Sigmoid colon (tissue), 7 donors: ENCODE measurements around the gene KLHL29. TPM values are rescaled to one million over a fixed set of nuclear protein-coding genes. Genes with fewer than 3 reads are reported as not detected.

Experiments used
- DNase-seq: peaks from one replicate; pipeline ENCODE4 v3.0.0-alpha.2; 2019
- H3K27ac ChIP-seq, 4 donors: fragments of 200-600 bp; sonication (generic); one replicate each; pipeline ENCODE4 v1.5.1; 2016 to 2019; ENCODE audit warnings: mild to moderate bottlenecking in 1 of 4
- H3K27me3 ChIP-seq, 3 donors: fragments of 200-600 bp; sonication (generic); one replicate each; pipeline ENCODE4 v1.5.1; 2019; ENCODE audit warnings: mild to moderate bottlenecking in 1 of 3
- H3K36me3 ChIP-seq, 4 donors: fragments of 200-600 bp; sonication (generic); one replicate each; pipeline ENCODE4 v1.5.1; 2016 to 2019
- H3K4me1 ChIP-seq, 4 donors: fragments of 200-600 bp; sonication (generic); one replicate each; pipeline ENCODE4 v1.5.1; 2017 to 2019
- H3K4me3 ChIP-seq, 4 donors: fragments of 200-600 bp; sonication (generic); one replicate each; pipeline ENCODE4 v1.5.1; 2017 to 2019; ENCODE audit warnings: mild to moderate bottlenecking in 2 of 4, moderate library complexity in 1 of 4
- H3K9me3 ChIP-seq, 4 donors: fragments of 200-600 bp in 3 of 4; sonication (generic) in 3 of 4; one replicate each; pipeline versions ENCODE4 v1.5.1 to v1.6.1; 2013 to 2019
- EP300 ChIP-seq, 4 donors: sonication (generic); formaldehyde crosslinking; IDR thresholded peaks; one replicate each; pipeline ENCODE4 v1.6.1; 2017; ENCODE audit warnings: antibody characterized with exemption in 4 of 4
- POLR2A ChIP-seq, 2 donors: fragments of 450-650 bp; IDR thresholded peaks; one replicate each; pipeline ENCODE4 v1.6.1; 2016; ENCODE audit warnings: antibody characterized with exemption in 2 of 2, mild to moderate bottlenecking in 2 of 2, moderate library complexity in 2 of 2
- POLR2AphosphoS5 ChIP-seq, 4 donors: sonication (generic); formaldehyde crosslinking; IDR thresholded peaks; one replicate each; pipeline ENCODE4 v1.6.1; 2017; ENCODE audit warnings: antibody characterized with exemption in 4 of 4
- WGBS, 2 donors: extraction: QIAGEN DNeasy Blood & Tissue Kit; methylation state at CpG; one replicate each; pipeline ENCODE4 v1.1.7; 2013; 5-methylcytosine and 5-hydroxymethylcytosine counted together
- intact Hi-C: fragments of 100-400 bp; cut with DNase I; formaldehyde crosslinking; loops from one replicate; pipeline ENCODE4 v1.15.1; 2023
- polyA plus RNA-seq, 3 donors: library from polyadenylated mRNA; stranded (reverse); fragments of 200-250 nt; gene quantifications; one replicate each; pipeline ENCODE4 v1.2.3, GENCODE V29; 2013
- total RNA-seq, 4 donors: library from RNA; depleted of rRNA; stranded (reverse); fragments of >200 nt; gene quantifications; one replicate each; pipeline ENCODE4 v1.1.0, GENCODE V29; 2016
- TF ChIP-seq, protein P1 (sequence below), 4 experiments: fragments of 450-650 bp in 3 of 4; fragments of 200-600 bp in 1 of 4; IDR thresholded peaks; one replicate each; pipeline ENCODE4 v1.5.1; 2016 to 2019; ENCODE audit warnings: antibody characterized with exemption in 4 of 4, mild to moderate bottlenecking in 3 of 4, moderate library complexity in 2 of 4
- donor health status: healthy with polysubstance abuse.
- donor health status: Bipolar disorder and iron deficiency.
- donor health status: healthy.

The KLHL29 gene
- total and polyA plus RNA-seq, 7 donors: 0.46 to 25.5 (median 6.3) TPM

GRCh38 chr2:23662941-23663920, 278.3 kb downstream of the KLHL29 start:
- H3K36me3 ChIP-seq: no peaks in the 10 kb centered on the region
- peaks cover 0 to 20% (median 17%) of the 10 kb centered on the region in 4 donors for H3K4me1 ChIP-seq
- peak; percentile 83 for DNase-seq
- intact Hi-C loops: loop anchor here (5.0 kb wide), 2 partner anchors 41 to 281 kb away; no protein-coding TSS in a partner anchor
- H3K27me3 ChIP-seq: no peaks in the 10 kb centered on the region
- H3K9me3 ChIP-seq: no peaks in the 10 kb centered on the region
- TF ChIP-seq POLR2AphosphoS5 (IDR thresholded peaks at IDR 0.05) (no peak), EP300 (IDR thresholded peaks at IDR 0.05) (no peak), POLR2A (IDR thresholded peaks at IDR 0.05) (no peak)
- TF ChIP-seq, protein P1, sequence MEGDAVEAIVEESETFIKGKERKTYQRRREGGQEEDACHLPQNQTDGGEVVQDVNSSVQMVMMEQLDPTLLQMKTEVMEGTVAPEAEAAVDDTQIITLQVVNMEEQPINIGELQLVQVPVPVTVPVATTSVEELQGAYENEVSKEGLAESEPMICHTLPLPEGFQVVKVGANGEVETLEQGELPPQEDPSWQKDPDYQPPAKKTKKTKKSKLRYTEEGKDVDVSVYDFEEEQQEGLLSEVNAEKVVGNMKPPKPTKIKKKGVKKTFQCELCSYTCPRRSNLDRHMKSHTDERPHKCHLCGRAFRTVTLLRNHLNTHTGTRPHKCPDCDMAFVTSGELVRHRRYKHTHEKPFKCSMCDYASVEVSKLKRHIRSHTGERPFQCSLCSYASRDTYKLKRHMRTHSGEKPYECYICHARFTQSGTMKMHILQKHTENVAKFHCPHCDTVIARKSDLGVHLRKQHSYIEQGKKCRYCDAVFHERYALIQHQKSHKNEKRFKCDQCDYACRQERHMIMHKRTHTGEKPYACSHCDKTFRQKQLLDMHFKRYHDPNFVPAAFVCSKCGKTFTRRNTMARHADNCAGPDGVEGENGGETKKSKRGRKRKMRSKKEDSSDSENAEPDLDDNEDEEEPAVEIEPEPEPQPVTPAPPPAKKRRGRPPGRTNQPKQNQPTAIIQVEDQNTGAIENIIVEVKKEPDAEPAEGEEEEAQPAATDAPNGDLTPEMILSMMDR (IDR thresholded peaks at IDR 0.05): no peak
- 34 to 53% methylated on average over 46 of the region's 46 CpGs for whole genome bisulfite sequencing, 2 donors
- H3K4me3 ChIP-seq: peak overlapping the region; percentile 6 to 42 (median 38)
- peak overlapping the region; percentile 3 to 61 (median 38) for H3K27ac ChIP-seq

DNA sequence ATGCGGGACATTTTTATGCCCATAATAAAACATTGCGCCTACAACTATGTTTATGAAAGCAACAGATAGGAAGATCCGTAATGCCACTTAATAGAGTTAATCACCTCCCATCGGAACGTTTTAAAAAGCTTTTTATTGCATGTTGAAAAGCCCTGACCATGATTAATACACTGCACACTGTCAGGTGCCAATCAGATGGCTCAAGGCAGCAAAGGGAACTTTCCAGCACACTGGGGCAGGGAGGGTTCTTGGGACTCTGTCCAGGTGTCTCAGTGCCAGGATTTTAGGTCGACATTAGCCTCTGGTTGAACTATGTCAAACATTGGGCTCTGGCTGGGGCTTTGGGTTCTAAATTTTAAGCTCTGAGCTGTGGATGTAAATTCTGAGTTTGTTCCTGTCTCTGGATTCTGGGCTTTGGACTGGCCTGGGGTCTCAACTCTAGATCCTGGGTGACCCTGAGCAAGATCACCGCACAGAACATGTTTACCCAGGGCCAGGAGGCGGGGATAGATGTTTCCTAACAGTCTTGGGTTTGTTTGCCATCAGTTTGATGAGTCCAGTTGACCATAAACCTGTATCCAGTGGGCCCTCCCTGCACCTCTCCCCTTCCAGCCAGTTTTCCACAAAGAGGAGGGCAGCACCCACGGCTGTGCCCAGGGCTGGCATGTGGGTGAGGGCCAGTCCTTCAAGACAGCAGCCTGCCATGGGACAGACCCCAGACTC, 279.2 kb downstream of the KLHL29 start:
- H3K4me3 ChIP-seq: peak overlapping the region in 2 of 4 donors; percentile 41 to 42
- no peaks in the 10 kb centered on the region for H3K27me3 ChIP-seq
- DNase-seq: no peak
- TF ChIP-seq, protein P1 (IDR thresholded peaks at IDR 0.05): no peak
- TF ChIP-seq POLR2A (IDR thresholded peaks at IDR 0.05): no peak
- TF ChIP-seq EP300 (IDR thresholded peaks at IDR 0.05): no peak
- TF ChIP-seq POLR2AphosphoS5 (IDR thresholded peaks at IDR 0.05): no peak
- 67 to 75% methylated on average over 9 of the region's 9 CpGs for WGBS, 2 donors
- H3K36me3 ChIP-seq: no peaks in the 10 kb centered on the region
- intact Hi-C loops: loop anchor here (5.0 kb wide), 2 partner anchors 42 to 282 kb away; no protein-coding TSS in a partner anchor
- no peaks in the 10 kb centered on the region for H3K9me3 ChIP-seq
- peaks cover 0 to 30% (median 25%) of the 10 kb centered on the region in 4 donors for H3K4me1 ChIP-seq
- H3K27ac ChIP-seq: peak overlapping the region in 1 of 4 donors; percentile 61

GRCh38 chr2:23666241-23666979, 281.4 kb downstream of the KLHL29 start:
- 90 to 92% methylated on average over 12 of the region's 12 CpGs for WGBS, 2 donors
- intact Hi-C loops: no loop called here
- Histone ChIP-seq H3K36me3 (no peaks in the 10 kb centered on the region), H3K27me3 (no peaks in the 10 kb centered on the region), H3K9me3 (no peaks in the 10 kb centered on the region), H3K4me3 (no peak overlapping the region), H3K4me1 (peaks cover 2 to 45% (median 40%) of the 10 kb centered on the region in 4 donors), H3K27ac (no peak overlapping the region)
- no peak for DNase-seq
- no peak for TF ChIP-seq POLR2A (IDR thresholded peaks at IDR 0.05)
- TF ChIP-seq, protein P1 (IDR thresholded peaks at IDR 0.05): no peak
- TF ChIP-seq EP300 (IDR thresholded peaks at IDR 0.05): no peak
- TF ChIP-seq POLR2AphosphoS5 (IDR thresholded peaks at IDR 0.05): no peak

DNA sequence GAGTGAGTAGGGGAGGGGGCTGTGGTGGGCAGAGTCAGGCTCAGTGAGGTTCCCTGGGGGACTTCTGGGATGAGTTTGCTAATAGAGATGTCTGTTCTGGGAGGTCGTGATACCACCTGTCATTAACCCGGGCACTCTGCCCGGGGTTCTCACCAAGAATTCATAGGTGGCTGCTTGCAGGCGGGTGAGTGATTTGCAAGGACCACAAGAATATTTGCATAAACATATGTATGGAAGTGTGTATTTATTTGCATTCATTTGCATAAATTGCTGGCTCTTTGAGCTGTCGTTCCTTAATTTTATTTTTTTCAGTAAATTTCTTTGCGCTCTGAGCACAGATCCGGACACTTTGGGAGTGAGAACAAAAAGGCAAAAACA, 282.0 kb downstream of the KLHL29 start:
- no peaks in the 10 kb centered on the region for H3K9me3 ChIP-seq
- DNase-seq: no peak
- peaks cover 2 to 45% (median 40%) of the 10 kb centered on the region in 4 donors for H3K4me1 ChIP-seq
- H3K27ac ChIP-seq: no peak overlapping the region
- intact Hi-C loops: no loop called here
- TF ChIP-seq POLR2AphosphoS5 (IDR thresholded peaks at IDR 0.05) (no peak), EP300 (IDR thresholded peaks at IDR 0.05) (no peak), POLR2A (IDR thresholded peaks at IDR 0.05) (no peak)
- TF ChIP-seq, protein P1 (IDR thresholded peaks at IDR 0.05): no peak
- 93 to 94% methylated on average over 7 of the region's 7 CpGs for WGBS, 2 donors
- no peak overlapping the region for H3K4me3 ChIP-seq
- no peaks in the 10 kb centered on the region for H3K36me3 ChIP-seq
- no peaks in the 10 kb centered on the region for H3K27me3 ChIP-seq
